ENCODE data around the gene PDGFRA. TPM values are rescaled to one million over a fixed set of nuclear protein-coding genes. Genes with fewer than 3 reads are reported as not detected.

The PDGFRA gene
- polyA plus RNA-seq, 1 donor from 2014 or later, result 0.43 TPM

DNA sequence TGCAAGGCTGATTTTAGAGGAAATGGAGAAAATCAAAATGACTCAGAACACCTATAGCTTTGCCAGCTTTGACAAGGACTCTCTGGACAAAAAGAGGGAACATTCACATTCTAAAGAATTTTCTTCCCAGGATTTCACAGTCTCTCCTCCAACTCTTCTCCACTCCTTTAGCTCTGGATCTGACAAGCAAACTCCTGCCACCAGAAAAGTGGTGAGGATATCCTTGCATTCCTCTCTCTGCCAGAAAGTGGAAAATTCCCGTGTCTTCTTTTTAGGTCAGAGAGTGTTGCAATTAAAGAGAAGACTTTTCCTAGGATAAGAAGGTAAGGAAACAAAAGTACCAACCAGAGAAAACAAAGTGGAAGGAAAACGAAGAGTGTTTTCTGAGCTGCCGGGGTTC is 16.1 kb upstream of the PDGFRA start:
- Histone ChIP-seq H3K36me3 (ENCODE audit: insufficient read depth, low read length) (no peaks in the 10 kb centered on the region), H2AFZ (ENCODE audit: low read depth, low read length) (no peak overlapping the region), H3K27me3 (ENCODE audit: insufficient read depth, low read depth, low read length) (no peaks in the 10 kb centered on the region), H3K9me3 (ENCODE audit: low read length) (peaks cover 3% of the 10 kb centered on the region), H3K9me2 (ENCODE audit: insufficient read depth, low read length) (no peaks in the 10 kb centered on the region), H3K4me2 (ENCODE audit: low read length) (no peak overlapping the region), H3K4me3 (ENCODE audit: low read length) (no peak overlapping the region), H3K9ac (ENCODE audit: low read length) (no peak overlapping the region), H3F3A (ENCODE audit: insufficient read depth, low read length, poor library complexity, severe bottlenecking) (no peaks in the 10 kb centered on the region), H4K20me1 (ENCODE audit: insufficient read depth) (no peaks in the 10 kb centered on the region), H3K79me2 (replicated peaks; ENCODE audit: insufficient read depth, low read length) (no peaks in the 10 kb centered on the region), H3K27ac (ENCODE audit: low read length) (no peak overlapping the region)
- TF ChIP-seq EZH2 (IDR thresholded peaks at IDR 0.05; ENCODE audit: borderline replicate concordance, insufficient read depth, low read length, poor library complexity, severe bottlenecking), result no peak
- no peak for TF ChIP-seq POLR2AphosphoS5 (IDR thresholded peaks at IDR 0.05)
- TF ChIP-seq SMC3 (conservative IDR thresholded peaks at IDR 0.05; ENCODE audit: poor library complexity), result no peak
- TF ChIP-seq EP300 (conservative IDR thresholded peaks at IDR 0.05; ENCODE audit: poor library complexity, severe bottlenecking), result no peak
- TF ChIP-seq TAF1 (IDR thresholded peaks at IDR 0.05; ENCODE audit: low read depth), result no peak
- TF ChIP-seq, protein P1, sequence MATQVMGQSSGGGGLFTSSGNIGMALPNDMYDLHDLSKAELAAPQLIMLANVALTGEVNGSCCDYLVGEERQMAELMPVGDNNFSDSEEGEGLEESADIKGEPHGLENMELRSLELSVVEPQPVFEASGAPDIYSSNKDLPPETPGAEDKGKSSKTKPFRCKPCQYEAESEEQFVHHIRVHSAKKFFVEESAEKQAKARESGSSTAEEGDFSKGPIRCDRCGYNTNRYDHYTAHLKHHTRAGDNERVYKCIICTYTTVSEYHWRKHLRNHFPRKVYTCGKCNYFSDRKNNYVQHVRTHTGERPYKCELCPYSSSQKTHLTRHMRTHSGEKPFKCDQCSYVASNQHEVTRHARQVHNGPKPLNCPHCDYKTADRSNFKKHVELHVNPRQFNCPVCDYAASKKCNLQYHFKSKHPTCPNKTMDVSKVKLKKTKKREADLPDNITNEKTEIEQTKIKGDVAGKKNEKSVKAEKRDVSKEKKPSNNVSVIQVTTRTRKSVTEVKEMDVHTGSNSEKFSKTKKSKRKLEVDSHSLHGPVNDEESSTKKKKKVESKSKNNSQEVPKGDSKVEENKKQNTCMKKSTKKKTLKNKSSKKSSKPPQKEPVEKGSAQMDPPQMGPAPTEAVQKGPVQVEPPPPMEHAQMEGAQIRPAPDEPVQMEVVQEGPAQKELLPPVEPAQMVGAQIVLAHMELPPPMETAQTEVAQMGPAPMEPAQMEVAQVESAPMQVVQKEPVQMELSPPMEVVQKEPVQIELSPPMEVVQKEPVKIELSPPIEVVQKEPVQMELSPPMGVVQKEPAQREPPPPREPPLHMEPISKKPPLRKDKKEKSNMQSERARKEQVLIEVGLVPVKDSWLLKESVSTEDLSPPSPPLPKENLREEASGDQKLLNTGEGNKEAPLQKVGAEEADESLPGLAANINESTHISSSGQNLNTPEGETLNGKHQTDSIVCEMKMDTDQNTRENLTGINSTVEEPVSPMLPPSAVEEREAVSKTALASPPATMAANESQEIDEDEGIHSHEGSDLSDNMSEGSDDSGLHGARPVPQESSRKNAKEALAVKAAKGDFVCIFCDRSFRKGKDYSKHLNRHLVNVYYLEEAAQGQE (IDR thresholded peaks at IDR 0.05; ENCODE audit: borderline replicate concordance), result no peak
- no peak for TF ChIP-seq RAD21 (conservative IDR thresholded peaks at IDR 0.05)
- no peak for TF ChIP-seq MXI1 (conservative IDR thresholded peaks at IDR 0.05; ENCODE audit: poor library complexity, severe bottlenecking)
- TF ChIP-seq, protein P2, sequence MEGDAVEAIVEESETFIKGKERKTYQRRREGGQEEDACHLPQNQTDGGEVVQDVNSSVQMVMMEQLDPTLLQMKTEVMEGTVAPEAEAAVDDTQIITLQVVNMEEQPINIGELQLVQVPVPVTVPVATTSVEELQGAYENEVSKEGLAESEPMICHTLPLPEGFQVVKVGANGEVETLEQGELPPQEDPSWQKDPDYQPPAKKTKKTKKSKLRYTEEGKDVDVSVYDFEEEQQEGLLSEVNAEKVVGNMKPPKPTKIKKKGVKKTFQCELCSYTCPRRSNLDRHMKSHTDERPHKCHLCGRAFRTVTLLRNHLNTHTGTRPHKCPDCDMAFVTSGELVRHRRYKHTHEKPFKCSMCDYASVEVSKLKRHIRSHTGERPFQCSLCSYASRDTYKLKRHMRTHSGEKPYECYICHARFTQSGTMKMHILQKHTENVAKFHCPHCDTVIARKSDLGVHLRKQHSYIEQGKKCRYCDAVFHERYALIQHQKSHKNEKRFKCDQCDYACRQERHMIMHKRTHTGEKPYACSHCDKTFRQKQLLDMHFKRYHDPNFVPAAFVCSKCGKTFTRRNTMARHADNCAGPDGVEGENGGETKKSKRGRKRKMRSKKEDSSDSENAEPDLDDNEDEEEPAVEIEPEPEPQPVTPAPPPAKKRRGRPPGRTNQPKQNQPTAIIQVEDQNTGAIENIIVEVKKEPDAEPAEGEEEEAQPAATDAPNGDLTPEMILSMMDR (IDR thresholded peaks at IDR 0.05; ENCODE audit: poor library complexity, severe bottlenecking), result no peak

DNA sequence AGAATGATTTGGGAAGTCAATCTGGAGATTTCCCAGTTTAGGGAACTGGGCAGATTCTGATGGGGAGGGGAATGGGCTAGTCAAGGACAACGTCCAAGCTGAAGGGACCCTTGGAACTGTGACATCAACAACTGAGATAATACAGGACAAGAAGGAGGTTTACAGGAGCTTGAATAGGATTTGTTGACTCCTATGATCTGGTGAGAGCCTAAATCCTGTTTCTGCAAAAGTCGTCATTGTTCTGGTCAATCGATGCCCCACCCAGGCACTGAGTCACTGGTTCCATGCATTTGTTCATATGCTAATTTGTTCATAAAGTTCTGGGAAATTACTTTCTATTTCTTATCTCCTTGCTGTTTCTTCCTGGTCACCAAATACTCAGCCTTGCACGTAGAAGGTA is 15.3 kb upstream of the PDGFRA start:
- no peaks in the 10 kb centered on the region for H3K36me3 ChIP-seq (ENCODE audit: insufficient read depth, low read length)
- no peaks in the 10 kb centered on the region for H4K20me1 ChIP-seq (ENCODE audit: insufficient read depth)
- H2AFZ ChIP-seq (ENCODE audit: low read depth, low read length), result no peak overlapping the region
- H3K27me3 ChIP-seq (ENCODE audit: insufficient read depth, low read depth, low read length), result no peaks in the 10 kb centered on the region
- H3K9ac ChIP-seq (ENCODE audit: low read length), result no peak overlapping the region
- no peak for TF ChIP-seq EZH2 (IDR thresholded peaks at IDR 0.05; ENCODE audit: borderline replicate concordance, insufficient read depth, low read length, poor library complexity, severe bottlenecking)
- TF ChIP-seq SMC3 (conservative IDR thresholded peaks at IDR 0.05; ENCODE audit: poor library complexity), result no peak
- no peak for TF ChIP-seq EP300 (conservative IDR thresholded peaks at IDR 0.05; ENCODE audit: poor library complexity, severe bottlenecking)
- TF ChIP-seq, protein P2 (IDR thresholded peaks at IDR 0.05; ENCODE audit: poor library complexity, severe bottlenecking), result no peak
- no peak for TF ChIP-seq RAD21 (conservative IDR thresholded peaks at IDR 0.05)
- TF ChIP-seq, protein P1 (IDR thresholded peaks at IDR 0.05; ENCODE audit: borderline replicate concordance), result no peak
- TF ChIP-seq TAF1 (IDR thresholded peaks at IDR 0.05; ENCODE audit: low read depth), result no peak
- TF ChIP-seq POLR2AphosphoS5 (IDR thresholded peaks at IDR 0.05), result no peak
- no peak for TF ChIP-seq MXI1 (conservative IDR thresholded peaks at IDR 0.05; ENCODE audit: poor library complexity, severe bottlenecking)
- H3K79me2 ChIP-seq (replicated peaks; ENCODE audit: insufficient read depth, low read length), result no peaks in the 10 kb centered on the region
- no peaks in the 10 kb centered on the region for H3F3A ChIP-seq (ENCODE audit: insufficient read depth, low read length, poor library complexity, severe bottlenecking)
- H3K27ac ChIP-seq (ENCODE audit: low read length), result no peak overlapping the region
- H3K9me2 ChIP-seq (ENCODE audit: insufficient read depth, low read length), result no peaks in the 10 kb centered on the region
- no peak overlapping the region for H3K4me3 ChIP-seq (ENCODE audit: low read length)
- peaks cover 3% of the 10 kb centered on the region for H3K9me3 ChIP-seq (ENCODE audit: low read length)
- H3K4me2 ChIP-seq (ENCODE audit: low read length), result no peak overlapping the region

Data from neural cell (in vitro differentiated cells).